Glutamatergic neuron (in vitro differentiated cells): ENCODE data around the gene DPEP2. TPM values are rescaled to one million over a fixed set of nuclear protein-coding genes. Genes with fewer than 3 reads are reported as not detected.

Experiments used
- DNase-seq: peaks from one replicate; pipeline ENCODE4 v3.0.0; 2022
- H3K27ac Mint-ChIP-seq: one replicate; pipeline ENCODE4 v1.8.0; 2020; ENCODE audit warnings: mild to moderate bottlenecking, mixed read lengths, inconsistent platforms; ENCODE audit not compliant: unreplicated experiment
- H3K27me3 Mint-ChIP-seq: one replicate; pipeline ENCODE4 v1.8.0; 2020; ENCODE audit warnings: mild to moderate bottlenecking, moderate library complexity, mixed read lengths, inconsistent platforms; ENCODE audit not compliant: unreplicated experiment
- H3K36me3 Mint-ChIP-seq: one replicate; pipeline ENCODE4 v1.8.0; 2020; ENCODE audit warnings: mild to moderate bottlenecking, mixed read lengths, inconsistent platforms; ENCODE audit not compliant: unreplicated experiment
- H3K4me1 Mint-ChIP-seq: one replicate; pipeline ENCODE4 v1.8.0; 2020; ENCODE audit warnings: mild to moderate bottlenecking, low read depth, mixed read lengths, inconsistent platforms; ENCODE audit not compliant: unreplicated experiment
- H3K4me3 Mint-ChIP-seq: one replicate; pipeline ENCODE4 v1.8.0; 2020; ENCODE audit warnings: mild to moderate bottlenecking, mixed read lengths, inconsistent platforms; ENCODE audit not compliant: unreplicated experiment
- H3K9me3 Mint-ChIP-seq: one replicate; pipeline ENCODE4 v1.8.0; 2020; ENCODE audit warnings: mild to moderate bottlenecking, moderate library complexity, mixed read lengths, inconsistent platforms; ENCODE audit not compliant: unreplicated experiment
- CTCF ChIP-seq: fragments of 200-600 bp; sonication (generic); IDR thresholded peaks from one replicate; pipeline ENCODE4 v1.5.0; 2021; ENCODE audit not compliant: partially characterized antibody, unreplicated experiment
- total RNA-seq: library from RNA; stranded (reverse); fragmentation: NEBNext Ultra II Directional; extraction: Animal tissue kit (Norgen Biotek cat#: 25700); gene quantifications from one replicate; pipeline ENCODE4 v1.2.1, GENCODE V29; 2021; ENCODE audit not compliant: unreplicated experiment

DPEP2 gene
- total RNA-seq, 1 donor from 2014 or later, result not detected

- Mint-ChIP-seq H3K27ac (no peak overlapping the region), H3K4me1 (peaks cover 4% of the 10 kb centered on the region), H3K27me3 (peaks cover 14% of the 10 kb centered on the region), H3K9me3 (peaks cover 3% of the 10 kb centered on the region), H3K36me3 (no peaks in the 10 kb centered on the region), H3K4me3 (no peak overlapping the region)
- no peak for TF ChIP-seq CTCF
- DNase-seq, result no peak
These were observed 33.4 kb downstream of the DPEP2 start for GRCh38 chr16:67965668-67966548.

GRCh38 chr16:67964477-67965131 is 34.7 kb downstream of the DPEP2 start:
- no peaks in the 10 kb centered on the region for H3K36me3 Mint-ChIP-seq
- H3K4me1 Mint-ChIP-seq, result peaks cover 4% of the 10 kb centered on the region
- no peak overlapping the region for H3K27ac Mint-ChIP-seq
- no peak for DNase-seq
- no peak overlapping the region for H3K4me3 Mint-ChIP-seq
- peaks cover 3% of the 10 kb centered on the region for H3K9me3 Mint-ChIP-seq
- no peak for TF ChIP-seq CTCF
- peaks cover 7% of the 10 kb centered on the region for H3K27me3 Mint-ChIP-seq

- Mint-ChIP-seq H3K4me1 (peaks cover 4% of the 10 kb centered on the region), H3K27ac (no peak overlapping the region), H3K4me3 (no peak overlapping the region), H3K27me3 (peaks cover 6% of the 10 kb centered on the region), H3K36me3 (no peaks in the 10 kb centered on the region), H3K9me3 (peaks cover 3% of the 10 kb centered on the region)
- no peak for TF ChIP-seq CTCF
- no peak for DNase-seq
These were observed 35.5 kb downstream of the DPEP2 start for GRCh38 chr16:67963662-67964321.

GRCh38 chr16:67963292-67963661 is 36.0 kb downstream of the DPEP2 start:
- H3K9me3 Mint-ChIP-seq, result peaks cover 3% of the 10 kb centered on the region
- H3K27me3 Mint-ChIP-seq, result peaks cover 6% of the 10 kb centered on the region
- no peak for TF ChIP-seq CTCF
- H3K4me1 Mint-ChIP-seq, result peaks cover 4% of the 10 kb centered on the region
- no peak overlapping the region for H3K4me3 Mint-ChIP-seq
- no peak for DNase-seq
- H3K36me3 Mint-ChIP-seq, result no peaks in the 10 kb centered on the region
- H3K27ac Mint-ChIP-seq, result no peak overlapping the region
